K562 (cell line): Measurements from ENCODE around the gene HAUS6. TPM values are rescaled to one million over a fixed set of nuclear protein-coding genes. Genes with fewer than 3 reads are reported as not detected.

Source experiments
- ATAC-seq: fragments of 200-7000 bp; cut with Tn5 transposase; 3 replicates; pipeline ENCODE4 v1.9.1; 2020; ENCODE audit warnings: moderate library complexity
- BruUV-seq: library from RNA; stranded (reverse); fragments of 400-500 nt; replicated peaks from 2 replicates; lab custom pipeline; 2021; lab: Mats Ljungman, UMichigan
- CTCF ChIA-PET: fragments of 300-600 bp; formaldehyde crosslinking; extraction: SDS; loops from one replicate; lab custom pipeline; 2021; ENCODE audit warnings: low intra/inter-chr PET ratio; lab: Yijun Ruan, JAX
- POLR2A ChIA-PET: fragments of 300-600, 350-650 bp; sonication (Branson Sonifier 250); formaldehyde crosslinking; extraction: SDS; loops from one replicate; lab custom pipeline; 2021; ENCODE audit warnings: antibody characterized with exemption, inconsistent platforms; lab: Yijun Ruan, JAX
- DNase-seq, 4 experiments: peaks; one replicate each; pipeline versions ENCODE4 v3.0.0 to v3.0.0-alpha.2; 2011 to 2018; ENCODE audit warnings: low spot score in 3 of 4, mixed read lengths in 3 of 4; ENCODE audit errors: extremely low read depth in 1 of 4
- FAIRE-seq: peaks from 2 replicates; lab custom pipeline; 2011; peaks lifted over from hg19 to GRCh38; lab: Jason Lieb, UNC
- H2AFZ ChIP-seq: 2 replicates; pipeline ENCODE4 v1.6.0; 2011; ENCODE audit warnings: low read depth, low read length, control low read depth, inconsistent platforms
- H3K27ac ChIP-seq: fragments of 200-600 bp; 3 replicates; pipeline ENCODE4 v1.8.0; 2011; ENCODE audit warnings: low read depth, mild to moderate bottlenecking, control low read depth, inconsistent platforms, low read length, moderate library complexity, mixed read lengths; ENCODE audit errors: extremely low read depth
- H3K27me3 ChIP-seq, 2 experiments: fragments of 300-600 bp in 1 of 2; 2 replicates in 1 of 2; 3 replicates in 1 of 2; pipeline versions ENCODE4 v1.6.0 to v1.8.0; 2011; ENCODE audit warnings: inconsistent platforms in 2 of 2, low read length in 2 of 2, mild to moderate bottlenecking in 1 of 2, mixed read lengths in 1 of 2, moderate library complexity in 1 of 2; ENCODE audit not compliant: control insufficient read depth in 2 of 2, insufficient read depth in 2 of 2
- H3K36me3 ChIP-seq: fragments of 300-600 bp; 3 replicates; pipeline ENCODE4 v1.8.0; 2011; ENCODE audit warnings: mild to moderate bottlenecking, low read length, inconsistent platforms; ENCODE audit not compliant: control insufficient read depth, insufficient read depth
- H3K4me1 ChIP-seq, 2 experiments: fragments of 200-600 bp in 1 of 2; replicated peaks in 1 of 2; 2 replicates in 1 of 2; 3 replicates in 1 of 2; pipeline versions ENCODE4 v1.5.1 to v1.8.0; 2011; ENCODE audit warnings: inconsistent platforms in 2 of 2, low read length in 2 of 2, mild to moderate bottlenecking in 1 of 2, mixed read lengths in 1 of 2, moderate library complexity in 1 of 2; ENCODE audit not compliant: control insufficient read depth in 2 of 2, insufficient read depth in 2 of 2
- H3K4me2 ChIP-seq: 2 replicates; pipeline ENCODE4 v1.6.1; 2011; ENCODE audit warnings: low read length, control low read depth, inconsistent platforms, mixed read lengths; ENCODE audit not compliant: insufficient read depth
- H3K4me3 ChIP-seq: fragments of 200-600 bp; sonication (generic), shearing (Covaris generic); 2 replicates; pipeline ENCODE4 v1.5.1; 2016; ENCODE audit warnings: control low read depth, inconsistent platforms
- H3K79me2 ChIP-seq: fragments of 200-600 bp; 3 replicates; pipeline ENCODE4 v1.8.0; 2011; ENCODE audit warnings: low read length, inconsistent platforms; ENCODE audit not compliant: control insufficient read depth, insufficient read depth
- H3K9ac ChIP-seq, 2 experiments: 2 replicates each; pipeline versions ENCODE4 v1.6.0 to v1.6.1; 2011; ENCODE audit warnings: low read depth in 2 of 2, low read length in 2 of 2, control low read depth in 1 of 2, inconsistent platforms in 1 of 2, mild to moderate bottlenecking in 1 of 2, mixed read lengths in 1 of 2; ENCODE audit not compliant: insufficient read depth in 1 of 2
- H3K9me1 ChIP-seq: one replicate; pipeline ENCODE4 v1.6.0; 2011; ENCODE audit warnings: inconsistent platforms, mild to moderate bottlenecking, low read length, moderate library complexity; ENCODE audit not compliant: control insufficient read depth, insufficient read depth
- H3K9me3 ChIP-seq: replicated peaks from 2 replicates; pipeline ENCODE4 v1.5.1; 2011; ENCODE audit warnings: low read depth, low read length, inconsistent platforms; ENCODE audit not compliant: control insufficient read depth, insufficient read depth
- H4K20me1 ChIP-seq: replicated peaks from 2 replicates; pipeline ENCODE4 v1.6.1; 2011; ENCODE audit warnings: low read length, inconsistent platforms, mixed read lengths; ENCODE audit not compliant: control insufficient read depth, insufficient read depth
- FOSL1 ChIP-seq: fragments of 200-800 bp; sonication (Bioruptor generic); conservative IDR thresholded peaks from 2 replicates; pipeline ENCODE4 v1.6.1; 2016; ENCODE audit warnings: missing genetic modification characterization, missing compliant biosample characterization
- FUS ChIP-seq: fragments of 200-400 bp; formaldehyde crosslinking; optimal IDR thresholded peaks from 2 replicates; pipeline ENCODE3; 2017; ENCODE audit warnings: low read depth, low read length
- JUND ChIP-seq, 2 experiments: IDR thresholded peaks; 2 replicates in 1 of 2; 3 replicates in 1 of 2; pipeline ENCODE4 v1.6.1; 2011; ENCODE audit warnings: borderline replicate concordance in 2 of 2, low read depth in 2 of 2, low read length in 2 of 2, improper control_type of control experiment in 1 of 2, missing biosample characterization in 1 of 2, missing genetic modification characterization in 1 of 2, missing genetic modification reagents in 1 of 2
- MNT ChIP-seq, 2 experiments: fragments of 450-650 bp; conservative IDR thresholded peaks; 2 replicates each; pipeline ENCODE4 v1.6.1; 2017; ENCODE audit warnings: mild to moderate bottlenecking in 2 of 2, moderate library complexity in 2 of 2
- WGBS: fragments of 100-300 bp; shearing (Covaris generic); methylation state at CpG from one replicate; pipeline ENCODE4 v1.1.6; 2016; ENCODE audit warnings: low coverage, mixed read lengths; ENCODE audit not compliant: insufficient coverage; ENCODE audit errors: missing lambda C conversion rate; 5-methylcytosine and 5-hydroxymethylcytosine counted together
- in situ Hi-C: fragments of 300-500 bp; cut with MboI; formaldehyde crosslinking; loops from 4 replicates; pipeline ENCODE4 v1.15.0; 2018; ENCODE audit warnings: inconsistent platforms, mixed read lengths
- intact Hi-C: fragments of 100-400 bp; cut with micrococcal nuclease; formaldehyde crosslinking; loops from 2 replicates; pipeline ENCODE4 v1.14.2; 2022
- polyA plus RNA-seq, 8 experiments: library from polyadenylated mRNA; depleted of rRNA in 4 of 8; stranded (reverse) in 5 of 8; unstranded in 3 of 8; fragments of >200 nt; fragmentation: Nextera tagmentation in 2 of 8; fragmentation: Illumina TruSeq in 1 of 8; extraction: Ambion mirVana in 2 of 8; extraction: Trizol in 1 of 8; gene quantifications; 2 replicates each; pipeline versions ENCODE4 v1.2.1 to v1.2.3, GENCODE V29; 2011 to 2014; ENCODE audit warnings: inconsistent platforms in 1 of 8, missing spikeins in 1 of 8
- total RNA-seq, 7 experiments: library from RNA; depleted of rRNA in 6 of 7; stranded (reverse); fragments of >200 nt in 6 of 7; fragmentation: Illumina TruSeq in 2 of 7; extraction: Trizol in 2 of 7; gene quantifications; 2 replicates each; pipeline versions ENCODE4 v1.2.1 to v1.2.3, GENCODE V29; 2011 to 2021; ENCODE audit warnings: low replicate concordance in 1 of 7

The HAUS6 gene
- total and polyA plus RNA-seq, 9 of the 15 experiments (the other 6 are each of a cell fraction or from before 2014, with no cell fraction given) = 10.2 to 31.7 (median 23.1) TPM

DNA sequence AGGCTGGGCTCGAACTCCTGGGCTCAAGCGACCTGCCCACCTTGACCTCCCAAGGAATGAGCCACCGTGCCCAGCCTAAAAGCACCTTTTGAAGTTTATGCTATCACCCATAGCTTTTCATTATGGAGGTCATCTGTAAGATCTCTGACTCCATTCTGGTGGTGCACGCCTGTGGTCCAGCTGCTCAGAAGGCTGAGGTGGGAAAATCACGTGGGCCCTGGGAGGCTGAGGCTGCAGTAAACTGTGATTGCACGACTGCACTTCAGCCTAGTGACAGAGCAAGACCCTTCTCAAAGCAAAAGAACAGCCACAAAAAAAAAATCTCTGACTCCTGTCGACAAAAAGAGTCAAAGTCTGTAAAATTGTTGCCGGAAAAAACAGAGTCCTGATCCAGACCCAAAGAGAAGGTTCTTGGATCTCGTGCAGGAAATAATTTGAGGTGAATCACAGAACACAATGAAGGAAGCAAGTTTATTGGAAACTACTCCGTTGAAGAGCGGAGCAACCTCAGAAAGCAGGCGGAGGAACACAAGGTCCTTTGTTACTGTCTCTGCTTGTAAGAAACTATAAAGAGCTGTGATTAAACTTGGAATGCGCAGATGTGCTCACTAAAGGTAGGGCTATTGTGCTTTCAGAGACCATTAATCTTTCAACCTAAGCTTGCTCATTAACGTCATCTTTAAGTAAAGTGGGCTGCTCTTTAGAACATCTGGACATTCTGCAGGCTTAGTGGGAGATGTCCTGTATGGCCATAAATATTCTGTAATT lies 2.0 kb upstream of the HAUS6 start:
- BruUV-seq = no TSS peak
- Histone ChIP-seq H3K27ac (no peak overlapping the region), H3K4me2 (no peak overlapping the region), H3K4me3 (no peak overlapping the region), H3K36me3 (peaks cover 8% of the 10 kb centered on the region; the same call in 2 of the 3 replicates), H3K9me1 (no peaks in the 10 kb centered on the region), H3K79me2 (peaks cover 34% of the 10 kb centered on the region), H3K27me3 (no peaks in the 10 kb centered on the region), H4K20me1 (no peaks in the 10 kb centered on the region), H2AFZ (no peak overlapping the region), H3K4me1 (peaks cover 3 to 4% of the 10 kb centered on the region in 2 experiments; a peak in 3 of 5 replicates), H3K9me3 (no peaks in the 10 kb centered on the region), H3K9ac (no peak overlapping the region)
- intact Hi-C loops = no loop called here
- POLR2A ChIA-PET = interaction anchor here (1.1 kb wide), 1 partner anchor 21 kb away, joined by 3 read pairs; no protein-coding TSS in a partner anchor
- FAIRE-seq = no peak
- TF ChIP-seq MNT (conservative IDR thresholded peaks at IDR 0.05) = no peak
- TF ChIP-seq FOSL1 = no peak
- no peak for TF ChIP-seq JUND (IDR thresholded peaks at IDR 0.05; ENCODE audit: borderline replicate concordance, low read depth, low read length)
- TF ChIP-seq JUND (tag; IDR thresholded peaks at IDR 0.05; ENCODE audit: borderline replicate concordance, low read depth, low read length) = no peak
- TF ChIP-seq FUS = no peak
- 70% methylated on average over 9 of the region's 14 CpGs for WGBS
- in situ Hi-C loops = loop anchor here (5.0 kb wide), 1 partner anchor 78 kb away; no protein-coding TSS in a partner anchor
- CTCF ChIA-PET = no interaction called here
- no peak for ATAC-seq
- DNase-seq = no peak
